KMS-11 (cell line): ENCODE data around the gene CHRNA10.

Experiments used
- H2AFZ ChIP-seq: fragments of 200-600 bp; sonication (generic); 2 replicates; pipeline ENCODE4 v1.6.1; 2016; ENCODE audit warnings: antibody characterized with exemption, mixed run types, low read depth
- H3K27ac ChIP-seq: fragments of 200-600 bp; sonication (generic); 2 replicates; pipeline ENCODE4 v1.6.1; 2016; ENCODE audit warnings: mild to moderate bottlenecking, mixed run types
- H3K27me3 ChIP-seq: fragments of 200-600 bp; sonication (generic); 2 replicates; pipeline ENCODE4 v1.6.1; 2017; ENCODE audit warnings: mild to moderate bottlenecking, low read depth, mixed run types, moderate library complexity; ENCODE audit not compliant: insufficient read depth
- H3K36me3 ChIP-seq: fragments of 200-600 bp; sonication (generic); 2 replicates; pipeline ENCODE4 v1.6.1; 2017; ENCODE audit warnings: mild to moderate bottlenecking, mixed run types; ENCODE audit not compliant: insufficient read depth
- H3K4me1 ChIP-seq: fragments of 200-600 bp; sonication (generic); 2 replicates; pipeline ENCODE4 v1.6.1; 2016; ENCODE audit warnings: mild to moderate bottlenecking, low read depth, mixed run types; ENCODE audit not compliant: poor library complexity, severe bottlenecking
- H3K4me2 ChIP-seq: fragments of 200-600 bp; sonication (generic); 2 replicates; pipeline ENCODE4 v1.7.0; 2016; ENCODE audit warnings: mild to moderate bottlenecking, mixed run types
- H3K4me3 ChIP-seq: fragments of 200-600 bp; sonication (generic); IDR thresholded peaks from 2 replicates; pipeline ENCODE4 v1.6.1; 2017; ENCODE audit warnings: low read depth, low read length, mixed read lengths; ENCODE audit not compliant: insufficient read depth
- H3K79me2 ChIP-seq: fragments of 200-600 bp; sonication (generic); 2 replicates; pipeline ENCODE4 v1.6.1; 2016; ENCODE audit warnings: low read depth, mixed run types; ENCODE audit not compliant: insufficient read depth
- H3K9ac ChIP-seq: fragments of 200-600 bp; sonication (generic); 2 replicates; pipeline ENCODE4 v1.6.1; 2016; ENCODE audit warnings: mild to moderate bottlenecking, mixed run types
- H4K20me1 ChIP-seq: fragments of 200-600 bp; sonication (generic); 2 replicates; pipeline ENCODE4 v1.6.1; 2016; ENCODE audit warnings: mild to moderate bottlenecking, mixed run types; ENCODE audit not compliant: insufficient read depth
- TF ChIP-seq, protein P1 (sequence below): fragments of 200-600 bp; sonication (generic); conservative IDR thresholded peaks from 2 replicates; pipeline ENCODE4 v1.6.1; 2017; ENCODE audit warnings: low read depth, mild to moderate bottlenecking, antibody characterized with exemption, low read length, moderate library complexity, mixed read lengths

Gene CHRNA10

DNA sequence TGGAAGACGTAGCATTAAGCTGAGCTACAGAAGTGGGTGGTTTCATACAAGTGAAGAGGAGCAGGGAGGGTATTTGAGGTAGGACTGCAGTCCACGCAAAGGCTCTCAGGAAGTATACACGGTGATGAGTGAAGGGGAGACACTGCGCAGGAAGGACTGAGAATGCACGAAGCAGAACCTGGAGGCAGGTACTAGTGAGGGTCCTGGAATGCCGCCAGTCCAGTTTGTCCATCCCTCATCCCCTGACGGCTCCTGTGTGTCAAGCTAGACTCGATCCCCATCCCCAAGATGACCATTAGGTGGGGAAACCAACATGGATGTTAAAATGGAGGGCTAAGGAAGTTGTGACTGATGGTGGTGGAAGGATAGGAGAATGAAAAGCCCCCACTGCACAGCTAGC, 53.2 kb downstream of the CHRNA10 start:
- Histone ChIP-seq H3K9ac (no peak overlapping the region), H3K4me2 (no peak overlapping the region), H3K27ac (no peak overlapping the region), H3K79me2 (no peaks in the 10 kb centered on the region), H2AFZ (no peak overlapping the region), H3K4me3 (no peak overlapping the region), H3K27me3 (no peaks in the 10 kb centered on the region), H3K4me1 (peaks cover 19% of the 10 kb centered on the region), H4K20me1 (no peaks in the 10 kb centered on the region), H3K36me3 (no peaks in the 10 kb centered on the region)
- TF ChIP-seq, protein P1, sequence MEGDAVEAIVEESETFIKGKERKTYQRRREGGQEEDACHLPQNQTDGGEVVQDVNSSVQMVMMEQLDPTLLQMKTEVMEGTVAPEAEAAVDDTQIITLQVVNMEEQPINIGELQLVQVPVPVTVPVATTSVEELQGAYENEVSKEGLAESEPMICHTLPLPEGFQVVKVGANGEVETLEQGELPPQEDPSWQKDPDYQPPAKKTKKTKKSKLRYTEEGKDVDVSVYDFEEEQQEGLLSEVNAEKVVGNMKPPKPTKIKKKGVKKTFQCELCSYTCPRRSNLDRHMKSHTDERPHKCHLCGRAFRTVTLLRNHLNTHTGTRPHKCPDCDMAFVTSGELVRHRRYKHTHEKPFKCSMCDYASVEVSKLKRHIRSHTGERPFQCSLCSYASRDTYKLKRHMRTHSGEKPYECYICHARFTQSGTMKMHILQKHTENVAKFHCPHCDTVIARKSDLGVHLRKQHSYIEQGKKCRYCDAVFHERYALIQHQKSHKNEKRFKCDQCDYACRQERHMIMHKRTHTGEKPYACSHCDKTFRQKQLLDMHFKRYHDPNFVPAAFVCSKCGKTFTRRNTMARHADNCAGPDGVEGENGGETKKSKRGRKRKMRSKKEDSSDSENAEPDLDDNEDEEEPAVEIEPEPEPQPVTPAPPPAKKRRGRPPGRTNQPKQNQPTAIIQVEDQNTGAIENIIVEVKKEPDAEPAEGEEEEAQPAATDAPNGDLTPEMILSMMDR: no peak

GRCh38 chr11:3616721-3617460, 54.3 kb downstream of the CHRNA10 start:
- Histone ChIP-seq H2AFZ (no peak overlapping the region), H3K4me2 (no peak overlapping the region), H3K36me3 (no peaks in the 10 kb centered on the region), H3K9ac (no peak overlapping the region), H3K27ac (no peak overlapping the region), H3K4me3 (no peak overlapping the region), H3K79me2 (no peaks in the 10 kb centered on the region), H3K4me1 (peaks cover 19% of the 10 kb centered on the region), H4K20me1 (no peaks in the 10 kb centered on the region), H3K27me3 (no peaks in the 10 kb centered on the region)
- TF ChIP-seq, protein P1: no peak

DNA sequence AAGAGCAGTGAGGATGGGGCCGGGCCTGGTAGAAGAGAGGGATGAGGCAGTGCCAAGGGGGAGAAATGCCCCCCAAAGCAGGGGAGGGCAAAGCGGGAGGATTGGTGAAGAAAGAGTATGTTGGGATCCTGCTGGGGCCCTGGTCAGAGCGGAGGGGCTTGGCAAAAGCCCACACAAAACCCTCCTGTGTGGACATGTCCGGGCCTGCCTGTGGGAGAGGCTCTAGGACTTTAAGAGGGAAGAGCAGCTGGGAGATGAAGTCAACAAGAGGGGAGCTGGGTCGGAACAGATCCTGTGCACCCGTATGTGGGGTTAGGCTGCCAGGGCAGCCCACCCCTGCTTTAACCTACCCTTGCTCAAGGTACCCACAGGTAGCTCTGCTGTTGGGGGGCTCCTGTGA, 55.2 kb downstream of the CHRNA10 start:
- no peak overlapping the region for H3K4me2 ChIP-seq
- no peaks in the 10 kb centered on the region for H3K27me3 ChIP-seq
- H3K79me2 ChIP-seq: no peaks in the 10 kb centered on the region
- peaks cover 19% of the 10 kb centered on the region for H3K4me1 ChIP-seq
- no peak overlapping the region for H2AFZ ChIP-seq
- H4K20me1 ChIP-seq: no peaks in the 10 kb centered on the region
- H3K36me3 ChIP-seq: no peaks in the 10 kb centered on the region
- TF ChIP-seq, protein P1: no peak
- no peak overlapping the region for H3K9ac ChIP-seq
- no peak overlapping the region for H3K27ac ChIP-seq
- H3K4me3 ChIP-seq: no peak overlapping the region
